ENCODE measurements around the gene AKAP12. TPM values are rescaled to one million over a fixed set of nuclear protein-coding genes. Genes with fewer than 3 reads are reported as not detected.
"Not testable (repeated sequence)": the region's sequence is repeated elsewhere in the genome, so short reads cannot be mapped to it uniquely, and the experiment has no call there.

AKAP12 gene
- total and polyA plus RNA-seq, 3 experiments from 2014 or later, result 0.03 to 1.3 (median 1.1) TPM

GRCh38 chr6:151349651-151350270 lies 110.0 kb downstream of the AKAP12 start:
- no peak for DNase-seq
- Histone ChIP-seq H3K27ac (ENCODE audit: low read depth, low read length) (no peak overlapping the region), H3K9me3 (ENCODE audit: low read length) (no peaks in the 10 kb centered on the region), H3K27me3 (ENCODE audit: insufficient read depth, low read length, poor library complexity, severe bottlenecking) (no peaks in the 10 kb centered on the region), H3K36me3 (ENCODE audit: insufficient read depth, low read length) (no peaks in the 10 kb centered on the region), H3K4me1 (ENCODE audit: insufficient read depth, low read length) (no peaks in the 10 kb centered on the region), H3K4me3 (ENCODE audit: low read length) (no peak overlapping the region)
- Mint-ChIP-seq H3K36me3 (peaks cover 0 to 11% (median 0%) of the 10 kb centered on the region in 3 donors), H3K27ac (peak overlapping the region in 2 of 8 donors; percentile 51 to 91), H3K27me3 (peaks cover 0 to 1% of the 10 kb centered on the region in 2 donors), H3K4me3 (no peak overlapping the region), H3K9me3 (no peaks in the 10 kb centered on the region), H3K4me1 (no peaks in the 10 kb centered on the region)
- CTCF ChIA-PET, result interaction anchor here (1.7 kb wide), 1 partner anchor 15 kb away, joined by 5 read pairs; no protein-coding TSS in a partner anchor
- POLR2A ChIA-PET, result no interaction called here

- H3K9me3 Mint-ChIP-seq, result no peaks in the 10 kb centered on the region
- Histone ChIP-seq H3K4me1 (ENCODE audit: insufficient read depth, low read length) (no peaks in the 10 kb centered on the region), H3K27me3 (ENCODE audit: insufficient read depth, low read length, poor library complexity, severe bottlenecking) (no peaks in the 10 kb centered on the region), H3K4me3 (ENCODE audit: low read length) (no peak overlapping the region), H3K27ac (ENCODE audit: low read depth, low read length) (no peak overlapping the region), H3K9me3 (ENCODE audit: low read length) (no peaks in the 10 kb centered on the region), H3K36me3 (ENCODE audit: insufficient read depth, low read length) (no peaks in the 10 kb centered on the region)
- H3K4me3 Mint-ChIP-seq, result no peak overlapping the region
- peaks cover 0 to 11% (median 0%) of the 10 kb centered on the region in 3 donors for H3K36me3 Mint-ChIP-seq
- ChIA-PET CTCF (interaction anchor here (1.7 kb wide), 1 partner anchor 15 kb away, joined by 5 read pairs; no protein-coding TSS in a partner anchor), POLR2A (no interaction called here)
- H3K27ac Mint-ChIP-seq, result peak overlapping the region in 1 of 8 donors; percentile 91
- no peaks in the 10 kb centered on the region for H3K4me1 Mint-ChIP-seq
- no peak for DNase-seq
- peaks cover 0 to 1% of the 10 kb centered on the region in 2 donors for H3K27me3 Mint-ChIP-seq
Measured at GRCh38 chr6:151350442-151351145, 110.8 kb downstream of the AKAP12 start.

- Histone ChIP-seq H3K27me3 (ENCODE audit: insufficient read depth, low read length, poor library complexity, severe bottlenecking) (no peaks in the 10 kb centered on the region), H3K36me3 (ENCODE audit: insufficient read depth, low read length) (no peaks in the 10 kb centered on the region), H3K4me1 (ENCODE audit: insufficient read depth, low read length) (no peaks in the 10 kb centered on the region), H3K27ac (ENCODE audit: low read depth, low read length) (no peak overlapping the region), H3K9me3 (ENCODE audit: low read length) (no peaks in the 10 kb centered on the region), H3K4me3 (ENCODE audit: low read length) (no peak overlapping the region)
- no peak for DNase-seq
- CTCF ChIA-PET, result interaction anchor here (1.2 to 1.3 kb wide), 2 partner anchors 11 to 17 kb away, joined by 3 to 4 read pairs; no protein-coding TSS in a partner anchor
- H3K9me3 Mint-ChIP-seq, result no peaks in the 10 kb centered on the region
- peaks cover 0 to 1% of the 10 kb centered on the region in 2 donors for H3K27me3 Mint-ChIP-seq
- peaks cover 0 to 11% (median 0%) of the 10 kb centered on the region in 3 donors for H3K36me3 Mint-ChIP-seq
- H3K27ac Mint-ChIP-seq, result no peak overlapping the region
- no peak overlapping the region for H3K4me3 Mint-ChIP-seq
- POLR2A ChIA-PET, result interaction anchor here (0.6 kb wide), 1 partner anchor 104 kb away, joined by 3 read pairs; no protein-coding TSS in a partner anchor
- H3K4me1 Mint-ChIP-seq, result no peaks in the 10 kb centered on the region
Measured at GRCh38 chr6:151351146-151351700, 111.5 kb downstream of the AKAP12 start.

- no peak overlapping the region for H3K27ac Mint-ChIP-seq
- Histone ChIP-seq H3K27me3 (ENCODE audit: insufficient read depth, low read length, poor library complexity, severe bottlenecking) (no peaks in the 10 kb centered on the region), H3K36me3 (ENCODE audit: insufficient read depth, low read length) (no peaks in the 10 kb centered on the region), H3K9me3 (ENCODE audit: low read length) (no peaks in the 10 kb centered on the region), H3K4me3 (ENCODE audit: low read length) (no peak overlapping the region), H3K4me1 (ENCODE audit: insufficient read depth, low read length) (no peaks in the 10 kb centered on the region), H3K27ac (ENCODE audit: low read depth, low read length) (no peak overlapping the region)
- H3K9me3 Mint-ChIP-seq, result no peaks in the 10 kb centered on the region
- peaks cover 0 to 1% of the 10 kb centered on the region in 2 donors for H3K27me3 Mint-ChIP-seq
- ChIA-PET CTCF (interaction anchor here (1.2 to 1.3 kb wide), 2 partner anchors 11 to 17 kb away, joined by 3 to 4 read pairs; no protein-coding TSS in a partner anchor), POLR2A (interaction anchor here (0.6 kb wide), 1 partner anchor 104 kb away, joined by 3 read pairs; no protein-coding TSS in a partner anchor)
- DNase-seq, result no peak
- H3K4me1 Mint-ChIP-seq, result no peaks in the 10 kb centered on the region
- H3K36me3 Mint-ChIP-seq, result peaks cover 0 to 11% (median 0%) of the 10 kb centered on the region in 3 donors
- no peak overlapping the region for H3K4me3 Mint-ChIP-seq
Measured at GRCh38 chr6:151351731-151352130, 112.0 kb downstream of the AKAP12 start.

- ChIA-PET POLR2A (no interaction called here), CTCF (interaction anchor here (1.2 to 1.6 kb wide), 3 partner anchors 12 to 124 kb away, joined by 3 to 4 read pairs (median 3); no protein-coding TSS in a partner anchor)
- no peaks in the 10 kb centered on the region for H3K36me3 ChIP-seq (ENCODE audit: insufficient read depth, low read length)
- peaks cover 0 to under 1% (median under 1%) of the 10 kb centered on the region in 3 donors for H3K4me1 Mint-ChIP-seq
- H3K4me1 ChIP-seq (ENCODE audit: insufficient read depth, low read length), result no peaks in the 10 kb centered on the region
- H3K9me3 ChIP-seq (ENCODE audit: low read length), result no peaks in the 10 kb centered on the region
- no peak overlapping the region for H3K27ac Mint-ChIP-seq
- no peaks in the 10 kb centered on the region for H3K9me3 Mint-ChIP-seq
- no peaks in the 10 kb centered on the region for H3K27me3 Mint-ChIP-seq
- H3K4me3 ChIP-seq (ENCODE audit: low read length), result no peak overlapping the region
- H3K36me3 Mint-ChIP-seq, result peaks cover 0 to 11% (median 0%) of the 10 kb centered on the region in 3 donors
- no peak overlapping the region for H3K4me3 Mint-ChIP-seq
- H3K27ac ChIP-seq (ENCODE audit: low read depth, low read length), result no peak overlapping the region
- DNase-seq, result no peak
- no peaks in the 10 kb centered on the region for H3K27me3 ChIP-seq (ENCODE audit: insufficient read depth, low read length, poor library complexity, severe bottlenecking)
Measured at GRCh38 chr6:151352410-151353396, 112.9 kb downstream of the AKAP12 start.

GRCh38 chr6:151353795-151354194 lies 114.0 kb downstream of the AKAP12 start:
- no peak overlapping the region for H3K4me3 Mint-ChIP-seq
- H3K27me3 ChIP-seq (ENCODE audit: insufficient read depth, low read length, poor library complexity, severe bottlenecking), result no peaks in the 10 kb centered on the region
- H3K9me3 Mint-ChIP-seq, result no peaks in the 10 kb centered on the region
- H3K27ac ChIP-seq (ENCODE audit: low read depth, low read length), result no peak overlapping the region
- ChIA-PET POLR2A (no interaction called here), CTCF (interaction anchor here (1.6 kb wide), 1 partner anchor 123 kb away, joined by 3 read pairs; no protein-coding TSS in a partner anchor)
- no peaks in the 10 kb centered on the region for H3K9me3 ChIP-seq (ENCODE audit: low read length)
- H3K27me3 Mint-ChIP-seq, result no peaks in the 10 kb centered on the region
- peaks cover 0 to 8% (median 3%) of the 10 kb centered on the region in 3 donors for H3K4me1 Mint-ChIP-seq
- no peak for DNase-seq
- H3K36me3 Mint-ChIP-seq, result peaks cover 0 to 14% (median 4%) of the 10 kb centered on the region in 3 donors
- no peak overlapping the region for H3K27ac Mint-ChIP-seq
- H3K4me1 ChIP-seq (ENCODE audit: insufficient read depth, low read length), result no peaks in the 10 kb centered on the region
- no peaks in the 10 kb centered on the region for H3K36me3 ChIP-seq (ENCODE audit: insufficient read depth, low read length)
- no peak overlapping the region for H3K4me3 ChIP-seq (ENCODE audit: low read length)

- not testable (repeated sequence) for H3K36me3 ChIP-seq (ENCODE audit: insufficient read depth, low read length); H3K4me1 Mint-ChIP-seq; H3K4me1 ChIP-seq (ENCODE audit: insufficient read depth, low read length); H3K4me3 Mint-ChIP-seq; H3K4me3 ChIP-seq (ENCODE audit: low read length); H3K9me3 Mint-ChIP-seq; H3K27me3 ChIP-seq (ENCODE audit: insufficient read depth, low read length, poor library complexity, severe bottlenecking); H3K27me3 Mint-ChIP-seq; H3K27ac ChIP-seq (ENCODE audit: low read depth, low read length); H3K27ac Mint-ChIP-seq; DNase-seq; H3K9me3 ChIP-seq (ENCODE audit: low read length)
- H3K36me3 Mint-ChIP-seq, result peaks cover 0 to 29% (median 7%) of the 10 kb centered on the region in 3 donors
- CTCF ChIA-PET, result interaction anchor here (0.9 to 1.7 kb wide), 4 partner anchors 12 to 49 kb away, joined by 3 to 7 read pairs (median 3); no protein-coding TSS in a partner anchor
- POLR2A ChIA-PET, result interaction anchor here (0.7 kb wide), 1 partner anchor 85 kb away, joined by 3 read pairs; no protein-coding TSS in a partner anchor
Measured at GRCh38 chr6:151356983-151357382, 117.2 kb downstream of the AKAP12 start.

All from CD8-positive, alpha-beta memory T cell (primary cell).